GM19324 (cell line): Measurements from ENCODE around the gene CFAP61.
"Not testable (repeated sequence)": the region's sequence is repeated elsewhere in the genome, so short reads cannot be mapped to it uniquely, and the experiment has no call there.

Experiments
- ATAC-seq: cut with Tn5 transposase; IDR thresholded peaks from one replicate; pipeline ENCODE4 v1.9.1; 2021; ENCODE audit warnings: mild to moderate bottlenecking, moderate library complexity; ENCODE audit not compliant: unreplicated experiment, low FRiP score

CFAP61 gene

GRCh38 chr20:20227013-20227571 is 174.8 kb downstream of the CFAP61 start:
- ATAC-seq = no peak

- no peak for ATAC-seq
These were observed 176.0 kb downstream of the CFAP61 start for GRCh38 chr20:20228351-20228750.

GRCh38 chr20:20229595-20229994 is 177.3 kb downstream of the CFAP61 start:
- no peak for ATAC-seq

GRCh38 chr20:20230741-20231140 is 178.4 kb downstream of the CFAP61 start:
- ATAC-seq = no peak

GRCh38 chr20:20231528-20232298 is 179.4 kb downstream of the CFAP61 start:
- no peak for ATAC-seq

- no peak for ATAC-seq
These were observed 180.7 kb downstream of the CFAP61 start for GRCh38 chr20:20233041-20233514.

GRCh38 chr20:20235681-20236080 is 183.3 kb downstream of the CFAP61 start:
- no peak for ATAC-seq

- no peak for ATAC-seq
These were observed 185.0 kb downstream of the CFAP61 start for GRCh38 chr20:20237093-20237959.

- no peak for ATAC-seq
These were observed 189.6 kb downstream of the CFAP61 start for GRCh38 chr20:20241976-20242375.

- not testable (repeated sequence) for ATAC-seq
These were observed 192.1 kb downstream of the CFAP61 start for GRCh38 chr20:20244384-20244783.

- ATAC-seq = no peak
These were observed 194.8 kb downstream of the CFAP61 start for GRCh38 chr20:20246996-20247633.

- ATAC-seq = no peak
These were observed 196.4 kb downstream of the CFAP61 start for GRCh38 chr20:20248620-20249200.

GRCh38 chr20:20251317-20251716 is 199.0 kb downstream of the CFAP61 start:
- ATAC-seq = no peak

GRCh38 chr20:20251836-20252235 is 199.5 kb downstream of the CFAP61 start:
- no peak for ATAC-seq

GRCh38 chr20:20253039-20253743 is 200.9 kb downstream of the CFAP61 start:
- no peak for ATAC-seq

- ATAC-seq = no peak
These were observed 201.5 kb downstream of the CFAP61 start for GRCh38 chr20:20253744-20254330.

- ATAC-seq = no peak
These were observed 202.8 kb downstream of the CFAP61 start for GRCh38 chr20:20255099-20255498.

- ATAC-seq = no peak
These were observed 207.2 kb downstream of the CFAP61 start for GRCh38 chr20:20259533-20259932.

- ATAC-seq = no peak
These were observed 208.8 kb downstream of the CFAP61 start for GRCh38 chr20:20261159-20261558.
